ENCODE data around the gene PRL. TPM values are rescaled to one million over a fixed set of nuclear protein-coding genes. Genes with fewer than 3 reads are reported as not detected.

PRL gene
- total and polyA plus RNA-seq, 12 donors = not detected

GRCh38 chr6:22271081-22271480 lies 25.8 kb downstream of the PRL start:
- no peak for TF ChIP-seq CTCF (IDR thresholded peaks at IDR 0.05)
- Histone ChIP-seq H3K27me3 (no peaks in the 10 kb centered on the region), H3K9me3 (peaks cover 0 to 5% (median 0%) of the 10 kb centered on the region in 11 donors), H3K4me1 (no peaks in the 10 kb centered on the region), H3K4me3 (no peak overlapping the region), H3K27ac (no peak overlapping the region), H3K36me3 (no peaks in the 10 kb centered on the region)
- ATAC-seq (no peak), DNase-seq (no peak)
- intact Hi-C loops (cut with DNase I) = no loop called here
- 62 to 66% methylated on average over 7 of the region's 7 CpGs for WGBS, 2 donors

- intact Hi-C loops (cut with DNase I) = no loop called here
Measured at GRCh38 chr6:22263748-22264147, 33.1 kb downstream of the PRL start.

GRCh38 chr6:22254886-22255285 lies 42.0 kb downstream of the PRL start:
- Histone ChIP-seq H3K27me3 (no peaks in the 10 kb centered on the region), H3K4me3 (no peak overlapping the region), H3K4me1 (peaks cover 0 to 7% (median 0%) of the 10 kb centered on the region in 9 donors), H3K36me3 (no peaks in the 10 kb centered on the region), H3K9me3 (peaks cover 0 to 12% (median 0%) of the 10 kb centered on the region in 11 donors), H3K27ac (no peak overlapping the region)
- DNase-seq = no peak
- no peak for ATAC-seq
- TF ChIP-seq CTCF (IDR thresholded peaks at IDR 0.05) = no peak
- WGBS, 2 donors = 81 to 83% methylated on average over 3 of the region's 3 CpGs
- intact Hi-C loops (cut with DNase I) = no loop called here

More at GRCh38 chr6:22263748-22264147, 33.1 kb downstream of the PRL start:
- peaks cover 0 to 13% (median 0%) of the 10 kb centered on the region in 9 donors for H3K4me1 ChIP-seq
- no peaks in the 10 kb centered on the region for H3K27me3 ChIP-seq
- no peaks in the 10 kb centered on the region for H3K9me3 ChIP-seq
- no peak for DNase-seq
- no peak overlapping the region for H3K27ac ChIP-seq
- no peak for ATAC-seq
- 92 to 95% methylated on average over 2 of the region's 2 CpGs for WGBS, 2 donors
- no peak overlapping the region for H3K4me3 ChIP-seq
- no peak for TF ChIP-seq CTCF (IDR thresholded peaks at IDR 0.05)
- H3K36me3 ChIP-seq = no peaks in the 10 kb centered on the region

- intact Hi-C loops (cut with DNase I) = no loop called here
- H3K27ac ChIP-seq = no peak overlapping the region
- DNase-seq (no peak), ATAC-seq (no peak)
- H3K27me3 ChIP-seq = no peaks in the 10 kb centered on the region
- no peaks in the 10 kb centered on the region for H3K36me3 ChIP-seq
- no peak overlapping the region for H3K4me3 ChIP-seq
- peaks cover 0 to 11% (median 0%) of the 10 kb centered on the region in 9 donors for H3K4me1 ChIP-seq
- WGBS, 2 donors = 76 to 78% methylated on average over 1 of the region's 1 CpG
- TF ChIP-seq CTCF (IDR thresholded peaks at IDR 0.05) = no peak
- peaks cover 0 to 12% (median 0%) of the 10 kb centered on the region in 11 donors for H3K9me3 ChIP-seq
Measured at GRCh38 chr6:22253955-22254655, 42.7 kb downstream of the PRL start.

Data from heart right ventricle (tissue), 16 donors.